Fibroblast of pulmonary artery (primary cell): Measurements from ENCODE around the gene DEK.
"Not testable (repeated sequence)": the region's sequence is repeated elsewhere in the genome, so short reads cannot be mapped to it uniquely, and the experiment has no call there.

Experiments
- DNase-seq: peaks from one replicate; pipeline ENCODE4 v3.0.0-alpha.2; 2010; ENCODE audit warnings: low read depth
- H3K4me3 ChIP-seq: replicated peaks from 2 replicates; pipeline ENCODE4 v1.5.1; 2011; ENCODE audit warnings: low read depth, mild to moderate bottlenecking, control low read depth, low read length, moderate library complexity
- TF ChIP-seq, protein P1 (sequence below): IDR thresholded peaks from 2 replicates; pipeline ENCODE4 v1.5.1; 2011; ENCODE audit warnings: mild to moderate bottlenecking, control low read depth, low read length, inconsistent platforms; ENCODE audit errors: missing control alignments

Gene DEK

DNA sequence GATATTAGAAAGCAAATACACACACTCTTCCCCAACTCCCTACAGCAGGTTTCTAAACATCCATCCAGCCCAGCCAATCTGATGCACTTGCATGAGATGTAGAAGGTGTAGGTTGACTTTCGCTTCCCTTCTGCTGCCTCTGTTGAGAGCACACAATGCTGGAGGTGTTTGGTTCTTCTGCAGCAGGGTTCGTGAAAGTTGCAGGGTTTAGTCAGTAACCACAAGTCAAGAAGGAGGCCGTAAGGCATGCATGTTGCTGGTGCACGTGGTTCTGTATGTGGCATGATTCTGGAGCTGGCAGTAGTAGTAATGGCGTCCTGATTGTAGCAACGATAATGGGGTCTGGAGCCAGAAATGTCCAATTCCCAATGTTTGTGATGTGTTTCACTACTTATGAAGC, 53.0 kb downstream of the DEK start:
- TF ChIP-seq, protein P1, sequence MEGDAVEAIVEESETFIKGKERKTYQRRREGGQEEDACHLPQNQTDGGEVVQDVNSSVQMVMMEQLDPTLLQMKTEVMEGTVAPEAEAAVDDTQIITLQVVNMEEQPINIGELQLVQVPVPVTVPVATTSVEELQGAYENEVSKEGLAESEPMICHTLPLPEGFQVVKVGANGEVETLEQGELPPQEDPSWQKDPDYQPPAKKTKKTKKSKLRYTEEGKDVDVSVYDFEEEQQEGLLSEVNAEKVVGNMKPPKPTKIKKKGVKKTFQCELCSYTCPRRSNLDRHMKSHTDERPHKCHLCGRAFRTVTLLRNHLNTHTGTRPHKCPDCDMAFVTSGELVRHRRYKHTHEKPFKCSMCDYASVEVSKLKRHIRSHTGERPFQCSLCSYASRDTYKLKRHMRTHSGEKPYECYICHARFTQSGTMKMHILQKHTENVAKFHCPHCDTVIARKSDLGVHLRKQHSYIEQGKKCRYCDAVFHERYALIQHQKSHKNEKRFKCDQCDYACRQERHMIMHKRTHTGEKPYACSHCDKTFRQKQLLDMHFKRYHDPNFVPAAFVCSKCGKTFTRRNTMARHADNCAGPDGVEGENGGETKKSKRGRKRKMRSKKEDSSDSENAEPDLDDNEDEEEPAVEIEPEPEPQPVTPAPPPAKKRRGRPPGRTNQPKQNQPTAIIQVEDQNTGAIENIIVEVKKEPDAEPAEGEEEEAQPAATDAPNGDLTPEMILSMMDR: no peak
- DNase-seq: no peak
- H3K4me3 ChIP-seq: no peak overlapping the region

DNA sequence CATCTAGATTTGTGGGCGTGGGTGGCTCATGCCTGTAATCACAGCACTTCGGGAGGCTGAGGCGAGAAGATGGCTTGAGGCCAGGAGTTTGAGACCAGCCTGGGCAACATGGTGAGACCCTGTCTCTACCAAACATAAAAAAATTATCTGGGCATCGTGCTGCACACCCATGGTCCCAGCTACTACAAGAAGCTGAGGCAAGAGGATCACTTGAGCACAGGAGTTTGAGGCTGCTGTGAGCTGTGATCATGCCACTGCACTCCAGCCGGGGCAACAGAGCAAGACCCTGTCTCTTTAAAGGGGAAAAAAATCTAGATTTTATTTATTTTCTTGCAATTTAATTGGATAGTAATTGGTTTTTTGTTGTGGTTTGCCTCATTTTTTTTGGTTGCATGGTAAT, 53.6 kb downstream of the DEK start:
- H3K4me3 ChIP-seq: no peak overlapping the region
- DNase-seq: no peak
- TF ChIP-seq, protein P1: no peak

DNA sequence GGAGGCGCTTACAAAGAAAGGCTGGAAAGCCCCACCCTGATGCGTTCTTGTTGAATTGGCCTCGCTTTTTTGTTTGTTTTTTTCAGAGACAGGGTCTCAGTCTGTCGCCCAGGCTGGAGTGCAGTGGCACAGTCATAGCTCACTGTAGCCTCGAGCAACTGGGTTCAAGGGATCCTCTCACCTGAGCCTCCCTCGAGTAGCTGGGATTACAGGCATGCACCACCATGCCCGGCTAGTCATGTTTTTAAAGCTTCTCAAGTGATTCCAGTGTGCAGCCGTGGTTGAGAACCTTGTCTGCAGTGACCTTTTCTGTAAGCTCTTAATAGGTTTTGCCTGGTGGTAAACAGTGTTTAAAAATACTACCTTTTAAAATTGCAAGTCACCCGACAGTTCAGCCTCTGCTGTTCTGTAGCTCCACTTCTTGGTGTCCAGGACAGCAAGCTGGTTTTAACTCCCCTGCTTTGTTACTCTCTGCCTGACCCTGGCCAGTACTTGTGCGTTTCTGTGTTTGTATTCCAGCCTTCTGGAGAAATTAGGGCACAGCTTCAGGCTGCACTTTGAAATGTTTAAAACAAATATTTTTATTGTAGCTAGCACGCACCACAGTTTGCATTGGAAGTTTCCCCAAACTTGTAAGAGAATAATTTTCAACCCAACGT, 54.7 kb downstream of the DEK start:
- no peak overlapping the region for H3K4me3 ChIP-seq
- no peak for DNase-seq
- TF ChIP-seq, protein P1: no peak

DNA sequence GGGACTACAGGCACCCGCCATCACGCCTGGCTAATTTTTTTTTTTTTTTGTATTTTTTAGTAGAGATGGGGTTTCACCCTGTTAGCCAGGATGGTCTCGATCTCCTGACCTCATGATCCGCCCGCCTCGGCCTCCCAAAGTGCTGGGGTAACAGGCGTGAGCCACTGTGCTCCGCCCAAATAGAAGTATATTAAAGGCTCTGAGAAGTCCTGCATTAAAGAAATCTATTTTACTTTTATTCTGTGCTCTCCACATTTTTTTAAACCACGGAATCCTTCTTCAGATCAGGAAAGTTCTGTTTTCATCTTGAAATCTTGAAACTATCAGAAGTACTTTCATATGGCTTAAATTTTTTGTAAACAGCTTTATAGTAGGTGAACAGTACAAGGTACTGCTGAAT, 55.6 kb downstream of the DEK start:
- not testable (repeated sequence) for DNase-seq, H3K4me3 ChIP-seq

DNA sequence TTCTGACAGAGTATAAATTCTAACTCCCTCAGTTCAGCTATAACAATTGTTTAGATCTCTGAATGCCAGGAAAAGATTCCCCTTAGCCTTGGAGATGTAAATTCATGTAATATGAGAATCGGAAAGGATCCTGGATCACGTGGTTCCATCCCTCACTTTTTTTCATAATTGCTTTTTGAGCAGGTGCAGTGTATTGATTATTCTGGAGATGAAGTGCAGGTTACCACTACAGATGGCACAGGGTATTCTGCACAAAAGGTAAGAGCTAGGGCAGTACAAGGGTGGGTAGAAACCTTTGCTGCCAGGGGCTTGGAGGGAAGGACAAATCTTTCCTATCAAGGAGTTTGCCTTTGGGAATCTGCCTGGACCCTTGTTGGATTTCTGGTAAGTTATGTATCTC, 56.4 kb downstream of the DEK start:
- no peak overlapping the region for H3K4me3 ChIP-seq
- TF ChIP-seq, protein P1: no peak
- no peak for DNase-seq

DNA sequence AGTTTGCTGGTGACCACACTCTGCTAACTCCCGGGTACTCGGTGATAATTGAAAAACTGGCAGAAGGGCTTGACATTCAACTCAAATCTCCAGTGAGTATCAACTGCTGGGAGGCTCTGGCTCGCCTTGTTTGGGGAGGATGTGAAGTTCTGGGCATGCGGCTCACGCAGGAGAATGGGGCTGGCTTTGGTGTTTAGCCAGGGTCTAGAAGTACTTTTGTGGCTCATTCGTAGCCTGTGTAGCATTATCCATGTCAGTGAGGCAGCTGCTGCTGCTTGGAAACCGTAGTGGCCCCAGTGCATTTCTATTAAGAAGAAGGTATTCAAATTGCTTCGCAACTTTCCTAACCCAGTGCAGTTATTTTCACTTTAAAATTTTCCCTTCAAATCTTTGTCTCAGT, 56.9 kb downstream of the DEK start:
- DNase-seq: no peak
- no peak overlapping the region for H3K4me3 ChIP-seq
- TF ChIP-seq, protein P1: no peak

DNA sequence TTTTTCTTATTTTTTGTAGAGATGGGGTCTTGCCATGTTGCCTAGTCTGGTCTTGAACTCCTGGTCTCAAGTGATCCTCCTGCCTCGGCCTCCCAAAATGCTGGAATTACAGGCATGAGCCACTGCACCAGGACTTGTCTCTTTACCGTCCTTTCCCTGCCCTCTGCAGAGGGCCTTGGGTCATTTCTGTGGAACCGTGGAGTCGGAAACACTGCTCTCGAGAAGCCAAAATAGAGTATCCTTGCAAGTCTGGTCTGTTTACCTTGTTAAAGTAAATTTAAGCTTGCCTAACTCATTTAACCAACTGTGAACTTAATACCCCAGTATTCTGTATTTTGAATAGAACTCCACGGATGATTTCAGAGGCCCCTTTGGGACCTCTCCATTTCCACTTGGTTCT, 57.7 kb downstream of the DEK start:
- no peak for DNase-seq
- H3K4me3 ChIP-seq: no peak overlapping the region
- TF ChIP-seq, protein P1: no peak

DNA sequence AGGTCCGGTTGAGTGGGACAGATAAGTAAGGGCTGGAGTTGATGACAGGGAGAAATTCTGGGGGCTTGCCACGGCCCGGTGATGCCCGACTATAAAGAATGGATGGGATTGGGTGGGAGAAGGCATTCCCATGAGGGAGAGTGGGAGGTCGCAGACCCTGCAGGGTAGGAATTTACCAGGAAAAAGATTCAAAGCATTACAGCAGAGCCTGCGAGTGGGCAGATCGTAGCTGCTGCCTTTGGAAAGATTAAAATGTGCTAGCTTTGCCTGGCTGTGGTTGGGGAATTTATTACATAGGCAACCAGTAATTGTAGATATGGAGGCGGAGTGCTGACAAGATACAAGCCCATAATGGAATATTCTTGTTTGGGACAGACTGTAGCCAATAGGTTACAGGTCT, 59.6 kb downstream of the DEK start:
- no peak overlapping the region for H3K4me3 ChIP-seq
- no peak for DNase-seq
- TF ChIP-seq, protein P1: no peak
